ENCODE results near the gene HEATR9.

DNA sequence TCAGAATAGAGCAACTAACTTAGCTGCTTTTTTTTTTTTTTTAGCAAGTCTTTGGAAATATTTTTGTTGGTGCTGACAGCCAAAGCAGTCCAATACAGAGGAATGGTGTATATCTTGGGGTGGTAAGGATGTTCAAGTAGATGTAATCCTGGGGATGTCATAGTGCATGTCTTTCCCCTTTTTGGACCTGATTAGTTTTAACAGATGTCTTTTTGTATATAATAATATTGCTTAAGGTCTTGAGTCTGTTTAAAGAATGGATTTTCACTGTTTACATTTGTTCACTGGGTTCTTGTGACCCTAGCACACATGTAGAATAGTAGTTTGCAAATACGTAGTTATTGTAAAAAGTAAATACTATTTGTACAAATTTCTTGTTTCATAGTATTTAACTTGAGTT, 51.5 kb downstream of the HEATR9 start:
- TF ChIP-seq, protein P1, sequence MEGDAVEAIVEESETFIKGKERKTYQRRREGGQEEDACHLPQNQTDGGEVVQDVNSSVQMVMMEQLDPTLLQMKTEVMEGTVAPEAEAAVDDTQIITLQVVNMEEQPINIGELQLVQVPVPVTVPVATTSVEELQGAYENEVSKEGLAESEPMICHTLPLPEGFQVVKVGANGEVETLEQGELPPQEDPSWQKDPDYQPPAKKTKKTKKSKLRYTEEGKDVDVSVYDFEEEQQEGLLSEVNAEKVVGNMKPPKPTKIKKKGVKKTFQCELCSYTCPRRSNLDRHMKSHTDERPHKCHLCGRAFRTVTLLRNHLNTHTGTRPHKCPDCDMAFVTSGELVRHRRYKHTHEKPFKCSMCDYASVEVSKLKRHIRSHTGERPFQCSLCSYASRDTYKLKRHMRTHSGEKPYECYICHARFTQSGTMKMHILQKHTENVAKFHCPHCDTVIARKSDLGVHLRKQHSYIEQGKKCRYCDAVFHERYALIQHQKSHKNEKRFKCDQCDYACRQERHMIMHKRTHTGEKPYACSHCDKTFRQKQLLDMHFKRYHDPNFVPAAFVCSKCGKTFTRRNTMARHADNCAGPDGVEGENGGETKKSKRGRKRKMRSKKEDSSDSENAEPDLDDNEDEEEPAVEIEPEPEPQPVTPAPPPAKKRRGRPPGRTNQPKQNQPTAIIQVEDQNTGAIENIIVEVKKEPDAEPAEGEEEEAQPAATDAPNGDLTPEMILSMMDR (IDR thresholded peaks at IDR 0.05) = no peak
- TF ChIP-seq EZH2 (IDR thresholded peaks at IDR 0.05; ENCODE audit: borderline replicate concordance, insufficient read depth, low read depth, low read length, poor library complexity, severe bottlenecking) = no peak
